Measurements from ENCODE around the gene TBC1D14.

GRCh38 chr4:7032596-7032995, 123.0 kb downstream of the TBC1D14 start:
- TF ChIP-seq CTCF (IDR thresholded peaks at IDR 0.05) (no peak), POLR2A (IDR thresholded peaks at IDR 0.05) (no peak), EP300 (IDR thresholded peaks at IDR 0.05; ENCODE audit: low read depth) (no peak)

Data from transverse colon (tissue), 3 donors.